ENCODE results near the gene TBC1D19.
"Not testable (repeated sequence)": the region's sequence is repeated elsewhere in the genome, so short reads cannot be mapped to it uniquely, and the experiment has no call there.

TBC1D19 gene

DNA sequence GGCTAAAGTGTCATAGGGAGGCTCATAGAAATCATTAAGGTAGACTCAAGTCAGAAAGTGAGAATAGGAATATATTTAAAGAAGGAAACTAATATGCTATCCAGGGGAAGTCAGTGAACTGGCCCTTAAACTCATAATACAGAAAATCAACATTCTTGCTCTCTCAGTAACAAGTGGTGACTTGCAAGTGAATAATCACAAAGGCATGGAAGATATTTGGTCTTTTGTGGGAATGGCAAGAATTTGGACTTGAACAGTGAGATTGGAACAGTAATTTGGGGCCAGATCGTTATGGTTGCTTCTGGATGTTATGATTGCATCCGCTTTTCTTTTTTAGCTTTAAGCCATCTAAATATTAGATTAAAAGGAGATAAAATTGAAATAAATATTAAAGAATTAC is 103.8 kb downstream of the TBC1D19 start:
- no peak for TF ChIP-seq RARB (CRISPR knock-in tag; IDR thresholded peaks at IDR 0.05)
- ATAC-seq = peak; percentile 83

GRCh38 chr4:26690506-26690905 is 106.6 kb downstream of the TBC1D19 start:
- no peak for ATAC-seq
- TF ChIP-seq, protein P1, sequence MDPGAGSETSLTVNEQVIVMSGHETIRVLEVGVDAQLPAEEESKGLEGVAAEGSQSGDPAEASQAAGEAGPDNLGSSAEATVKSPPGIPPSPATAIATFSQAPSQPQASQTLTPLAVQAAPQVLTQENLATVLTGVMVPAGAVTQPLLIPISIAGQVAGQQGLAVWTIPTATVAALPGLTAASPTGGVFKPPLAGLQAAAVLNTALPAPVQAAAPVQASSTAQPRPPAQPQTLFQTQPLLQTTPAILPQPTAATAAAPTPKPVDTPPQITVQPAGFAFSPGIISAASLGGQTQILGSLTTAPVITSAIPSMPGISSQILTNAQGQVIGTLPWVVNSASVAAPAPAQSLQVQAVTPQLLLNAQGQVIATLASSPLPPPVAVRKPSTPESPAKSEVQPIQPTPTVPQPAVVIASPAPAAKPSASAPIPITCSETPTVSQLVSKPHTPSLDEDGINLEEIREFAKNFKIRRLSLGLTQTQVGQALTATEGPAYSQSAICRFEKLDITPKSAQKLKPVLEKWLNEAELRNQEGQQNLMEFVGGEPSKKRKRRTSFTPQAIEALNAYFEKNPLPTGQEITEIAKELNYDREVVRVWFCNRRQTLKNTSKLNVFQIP (CRISPR knock-in tag; IDR thresholded peaks at IDR 0.05; ENCODE audit: borderline replicate concordance, low read depth) = no peak
- TF ChIP-seq RARB (CRISPR knock-in tag; IDR thresholded peaks at IDR 0.05) (no peak), ZC3H10 (CRISPR knock-in tag; IDR thresholded peaks at IDR 0.05) (no peak), SNAI2 (CRISPR knock-in tag; IDR thresholded peaks at IDR 0.05) (no peak), ZNF70 (CRISPR knock-in tag; IDR thresholded peaks at IDR 0.05) (no peak), GLIS3 (CRISPR knock-in tag; IDR thresholded peaks at IDR 0.05) (no peak), ESRRG (CRISPR knock-in tag; IDR thresholded peaks at IDR 0.05) (no peak), ZFP3 (CRISPR knock-in tag; IDR thresholded peaks at IDR 0.05) (no peak), ZFP30 (CRISPR knock-in tag; IDR thresholded peaks at IDR 0.05) (no peak), OSR1 (CRISPR knock-in tag; IDR thresholded peaks at IDR 0.05) (no peak), BACH2 (CRISPR knock-in tag; IDR thresholded peaks at IDR 0.05; ENCODE audit: borderline replicate concordance) (no peak), ARNTL (CRISPR knock-in tag; IDR thresholded peaks at IDR 0.05; ENCODE audit: borderline replicate concordance, low read depth) (no peak), TCF4 (CRISPR knock-in tag; IDR thresholded peaks at IDR 0.05; ENCODE audit: borderline replicate concordance) (no peak), TSHZ2 (CRISPR knock-in tag; IDR thresholded peaks at IDR 0.05) (no peak), CSDC2 (CRISPR knock-in tag; IDR thresholded peaks at IDR 0.05) (no peak), TOX (CRISPR knock-in tag; IDR thresholded peaks at IDR 0.05; ENCODE audit: borderline replicate concordance) (no peak), ZNF8 (CRISPR knock-in tag; IDR thresholded peaks at IDR 0.05) (no peak)
- TF ChIP-seq, protein P2, sequence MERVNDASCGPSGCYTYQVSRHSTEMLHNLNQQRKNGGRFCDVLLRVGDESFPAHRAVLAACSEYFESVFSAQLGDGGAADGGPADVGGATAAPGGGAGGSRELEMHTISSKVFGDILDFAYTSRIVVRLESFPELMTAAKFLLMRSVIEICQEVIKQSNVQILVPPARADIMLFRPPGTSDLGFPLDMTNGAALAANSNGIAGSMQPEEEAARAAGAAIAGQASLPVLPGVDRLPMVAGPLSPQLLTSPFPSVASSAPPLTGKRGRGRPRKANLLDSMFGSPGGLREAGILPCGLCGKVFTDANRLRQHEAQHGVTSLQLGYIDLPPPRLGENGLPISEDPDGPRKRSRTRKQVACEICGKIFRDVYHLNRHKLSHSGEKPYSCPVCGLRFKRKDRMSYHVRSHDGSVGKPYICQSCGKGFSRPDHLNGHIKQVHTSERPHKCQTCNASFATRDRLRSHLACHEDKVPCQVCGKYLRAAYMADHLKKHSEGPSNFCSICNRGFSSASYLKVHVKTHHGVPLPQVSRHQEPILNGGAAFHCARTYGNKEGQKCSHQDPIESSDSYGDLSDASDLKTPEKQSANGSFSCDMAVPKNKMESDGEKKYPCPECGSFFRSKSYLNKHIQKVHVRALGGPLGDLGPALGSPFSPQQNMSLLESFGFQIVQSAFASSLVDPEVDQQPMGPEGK (CRISPR knock-in tag; IDR thresholded peaks at IDR 0.05; ENCODE audit: borderline replicate concordance) = no peak
- TF ChIP-seq, protein P3, sequence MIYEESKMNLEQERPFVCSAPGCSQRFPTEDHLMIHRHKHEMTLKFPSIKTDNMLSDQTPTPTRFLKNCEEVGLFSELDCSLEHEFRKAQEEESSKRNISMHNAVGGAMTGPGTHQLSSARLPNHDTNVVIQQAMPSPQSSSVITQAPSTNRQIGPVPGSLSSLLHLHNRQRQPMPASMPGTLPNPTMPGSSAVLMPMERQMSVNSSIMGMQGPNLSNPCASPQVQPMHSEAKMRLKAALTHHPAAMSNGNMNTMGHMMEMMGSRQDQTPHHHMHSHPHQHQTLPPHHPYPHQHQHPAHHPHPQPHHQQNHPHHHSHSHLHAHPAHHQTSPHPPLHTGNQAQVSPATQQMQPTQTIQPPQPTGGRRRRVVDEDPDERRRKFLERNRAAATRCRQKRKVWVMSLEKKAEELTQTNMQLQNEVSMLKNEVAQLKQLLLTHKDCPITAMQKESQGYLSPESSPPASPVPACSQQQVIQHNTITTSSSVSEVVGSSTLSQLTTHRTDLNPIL (CRISPR knock-in tag; IDR thresholded peaks at IDR 0.05; ENCODE audit: low read depth) = no peak

GRCh38 chr4:26692014-26692726 is 108.3 kb downstream of the TBC1D19 start:
- no peak for TF ChIP-seq ISL1 (CRISPR knock-in tag; IDR thresholded peaks at IDR 0.05)
- no peak for TF ChIP-seq ESRRG (CRISPR knock-in tag; IDR thresholded peaks at IDR 0.05)
- TF ChIP-seq ZNF70 (CRISPR knock-in tag; IDR thresholded peaks at IDR 0.05) = no peak
- no peak for TF ChIP-seq ZFP30 (CRISPR knock-in tag; IDR thresholded peaks at IDR 0.05)
- no peak for TF ChIP-seq ZNF565 (CRISPR knock-in tag; conservative IDR thresholded peaks at IDR 0.05; ENCODE audit: low read depth)
- no peak for TF ChIP-seq CSDC2 (CRISPR knock-in tag; IDR thresholded peaks at IDR 0.05)
- TF ChIP-seq, protein P1 (CRISPR knock-in tag; IDR thresholded peaks at IDR 0.05; ENCODE audit: borderline replicate concordance, low read depth) = no peak
- no peak for TF ChIP-seq BACH2 (CRISPR knock-in tag; IDR thresholded peaks at IDR 0.05; ENCODE audit: borderline replicate concordance)
- no peak for TF ChIP-seq TCF4 (CRISPR knock-in tag; IDR thresholded peaks at IDR 0.05; ENCODE audit: borderline replicate concordance)
- TF ChIP-seq RARB (CRISPR knock-in tag; IDR thresholded peaks at IDR 0.05) = no peak
- TF ChIP-seq, protein P3 (CRISPR knock-in tag; IDR thresholded peaks at IDR 0.05; ENCODE audit: low read depth) = no peak
- TF ChIP-seq ZFP3 (CRISPR knock-in tag; IDR thresholded peaks at IDR 0.05) = no peak
- no peak for ATAC-seq

DNA sequence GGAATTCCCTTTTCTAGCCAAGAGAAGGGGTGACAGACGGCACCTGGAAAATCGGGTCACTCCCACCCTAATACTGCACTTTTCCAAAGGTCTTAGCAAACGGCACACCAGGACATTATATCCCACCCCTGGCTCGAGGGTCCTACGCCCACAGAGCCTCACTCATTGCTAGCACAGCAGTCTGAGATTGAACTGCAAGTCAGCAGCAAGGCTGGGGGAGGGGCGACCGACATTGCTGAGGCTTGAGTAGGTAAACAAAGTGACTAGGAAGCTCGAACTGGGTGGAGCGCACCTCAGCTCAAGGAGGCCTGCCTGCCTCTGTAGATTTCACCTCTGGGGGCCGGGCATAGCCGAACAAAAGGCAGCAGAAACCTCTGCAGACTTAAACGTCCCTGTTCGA is 110.2 kb downstream of the TBC1D19 start:
- not testable (repeated sequence) for ATAC-seq
